HG03520 (cell line): ENCODE data around the gene DCAF8L2.
"Not testable (repeated sequence)": the region's sequence is repeated elsewhere in the genome, so short reads cannot be mapped to it uniquely, and the experiment has no call there.

Source experiments
- ATAC-seq: cut with Tn5 transposase; IDR thresholded peaks from one replicate; pipeline ENCODE4 v1.9.1; 2021; ENCODE audit warnings: mild to moderate bottlenecking, moderate library complexity; ENCODE audit not compliant: unreplicated experiment

DCAF8L2 gene

GRCh38 chrX:27675493-27675892 lies 85.3 kb downstream of the DCAF8L2 start:
- no peak for ATAC-seq

DNA sequence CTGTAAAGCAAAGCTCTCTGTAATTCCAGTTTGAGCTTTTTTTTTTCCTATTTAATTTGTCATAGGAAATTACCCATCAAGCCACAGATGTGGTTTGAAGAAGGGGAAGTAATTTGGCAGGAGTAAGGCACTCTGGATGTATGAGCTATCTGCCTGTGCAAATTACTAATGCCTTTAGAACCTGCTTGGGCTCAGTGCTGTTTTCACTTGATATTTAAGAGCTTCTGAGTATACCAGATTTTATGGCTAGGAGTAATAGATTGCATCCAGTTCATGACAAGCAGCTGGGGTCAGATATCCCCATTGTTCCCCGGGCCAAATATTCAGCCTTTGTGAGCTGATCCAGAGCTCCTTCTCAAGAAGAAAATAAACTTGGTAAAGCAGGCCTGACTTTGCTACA lies 89.1 kb downstream of the DCAF8L2 start:
- no peak for ATAC-seq

GRCh38 chrX:27680726-27681125 lies 90.6 kb downstream of the DCAF8L2 start:
- ATAC-seq: no peak

GRCh38 chrX:27683566-27684208 lies 93.5 kb downstream of the DCAF8L2 start:
- peak; percentile 74 for ATAC-seq

DNA sequence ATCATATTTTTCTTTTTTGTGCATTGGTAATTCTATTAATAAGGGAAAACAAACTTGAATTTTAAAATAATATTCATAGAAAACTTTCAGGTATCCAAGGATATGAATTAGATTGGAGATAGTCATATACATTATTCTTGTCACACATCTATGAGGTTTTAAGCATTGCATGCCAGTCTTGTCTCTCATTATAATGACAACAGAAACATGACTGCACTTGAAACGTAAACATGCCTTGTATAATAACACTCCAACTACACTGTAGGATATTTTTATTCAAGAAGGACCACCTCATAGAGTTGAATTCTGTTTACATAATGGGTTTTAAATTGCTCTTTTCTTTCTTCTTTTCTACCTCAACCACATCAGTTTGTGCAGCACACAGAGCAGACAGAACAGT lies 104.5 kb downstream of the DCAF8L2 start:
- no peak for ATAC-seq

- ATAC-seq: no peak
Observed at GRCh38 chrX:27706526-27706925, 116.4 kb downstream of the DCAF8L2 start.

GRCh38 chrX:27715610-27716009 lies 125.5 kb downstream of the DCAF8L2 start:
- ATAC-seq: no peak

DNA sequence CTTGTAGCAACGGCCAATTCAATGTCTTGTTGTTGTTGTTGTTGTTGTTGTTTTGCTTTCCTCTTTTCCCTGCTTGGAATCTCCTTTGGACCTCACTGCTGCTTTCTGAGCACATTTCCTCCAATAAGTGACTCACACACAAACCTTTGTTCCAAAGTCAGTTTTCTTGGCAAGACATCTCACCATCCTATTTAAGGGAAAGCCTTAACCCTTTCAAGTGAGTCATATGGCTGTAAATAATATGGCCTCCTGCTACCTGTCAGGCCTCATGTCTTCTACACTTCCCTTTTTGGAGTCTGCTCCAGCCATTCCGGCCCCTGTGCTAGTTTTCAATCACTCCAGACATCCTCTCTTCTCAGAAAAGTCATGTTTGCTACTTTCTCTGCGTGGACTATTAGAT lies 138.1 kb downstream of the DCAF8L2 start:
- ATAC-seq: no peak

- ATAC-seq: no peak
Observed at GRCh38 chrX:27731962-27732361, 141.8 kb downstream of the DCAF8L2 start.

GRCh38 chrX:27735914-27736313 lies 145.8 kb downstream of the DCAF8L2 start:
- ATAC-seq: no peak

DNA sequence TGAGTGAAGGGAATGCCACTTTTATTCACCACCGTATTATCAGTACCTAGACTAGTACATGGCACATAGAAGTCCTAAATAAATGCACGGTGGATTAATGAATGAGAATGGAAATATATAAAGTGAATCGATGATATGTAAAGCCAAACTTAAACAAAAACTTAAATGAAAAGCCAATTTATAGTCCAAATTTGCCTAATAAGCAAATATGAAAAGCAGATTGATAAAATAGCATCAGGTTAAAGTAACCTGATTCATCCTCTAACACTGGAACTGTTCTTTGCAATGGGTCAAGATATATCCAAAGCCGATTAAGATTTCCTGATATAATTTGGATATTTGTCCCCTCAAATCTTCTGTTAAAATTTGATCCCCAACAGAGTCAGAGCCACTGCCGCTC lies 150.8 kb downstream of the DCAF8L2 start:
- no peak for ATAC-seq

GRCh38 chrX:27743521-27743920 lies 153.4 kb downstream of the DCAF8L2 start:
- ATAC-seq: not testable (repeated sequence)

GRCh38 chrX:27746516-27746915 lies 156.4 kb downstream of the DCAF8L2 start:
- ATAC-seq: no peak

GRCh38 chrX:27750298-27750697 lies 160.2 kb downstream of the DCAF8L2 start:
- ATAC-seq: not testable (repeated sequence)

DNA sequence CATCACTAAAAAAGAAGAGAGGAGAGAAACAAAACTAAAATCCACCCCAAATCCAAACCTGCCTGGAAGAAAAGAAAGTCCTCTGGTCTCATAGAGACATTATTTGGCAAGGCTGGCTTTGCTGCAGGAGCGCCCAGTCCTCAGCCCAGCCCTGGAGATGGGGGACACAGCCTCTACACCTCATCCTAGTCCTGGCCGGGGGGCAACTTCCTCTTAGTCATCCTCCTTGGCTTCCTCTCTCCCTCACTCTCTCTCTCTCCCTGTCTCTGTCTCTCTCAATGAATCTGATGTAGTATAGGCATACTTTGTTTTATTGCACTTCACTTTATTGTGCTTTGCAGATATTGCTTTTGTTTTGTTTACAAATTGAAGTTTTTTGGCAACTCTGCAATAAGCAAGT lies 161.8 kb downstream of the DCAF8L2 start:
- ATAC-seq: no peak

- no peak for ATAC-seq
Observed at GRCh38 chrX:27765718-27766117, 175.6 kb downstream of the DCAF8L2 start.

- ATAC-seq: no peak
Observed at GRCh38 chrX:27767387-27767786, 177.2 kb downstream of the DCAF8L2 start.

DNA sequence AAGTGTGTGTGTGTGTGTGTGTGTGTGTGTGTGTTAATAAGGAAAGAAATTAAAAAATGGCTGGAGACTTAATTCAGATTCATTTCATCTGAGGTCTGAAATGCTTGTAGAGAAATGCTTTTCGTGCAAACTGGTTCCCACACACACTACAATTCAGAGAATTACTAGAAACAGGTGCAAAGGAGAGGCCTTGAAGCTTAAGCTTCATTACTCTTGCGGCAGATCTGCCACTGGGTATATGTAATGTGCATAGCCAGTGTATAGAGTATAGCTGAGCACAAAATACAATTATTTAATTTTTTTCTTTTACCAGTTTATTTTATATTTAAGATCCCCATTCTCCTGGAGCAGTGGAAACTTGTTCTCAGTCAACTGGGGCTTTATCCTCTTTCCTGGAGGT lies 185.8 kb downstream of the DCAF8L2 start:
- no peak for ATAC-seq

- no peak for ATAC-seq
Observed at GRCh38 chrX:27796640-27797257, 206.6 kb downstream of the DCAF8L2 start.

DNA sequence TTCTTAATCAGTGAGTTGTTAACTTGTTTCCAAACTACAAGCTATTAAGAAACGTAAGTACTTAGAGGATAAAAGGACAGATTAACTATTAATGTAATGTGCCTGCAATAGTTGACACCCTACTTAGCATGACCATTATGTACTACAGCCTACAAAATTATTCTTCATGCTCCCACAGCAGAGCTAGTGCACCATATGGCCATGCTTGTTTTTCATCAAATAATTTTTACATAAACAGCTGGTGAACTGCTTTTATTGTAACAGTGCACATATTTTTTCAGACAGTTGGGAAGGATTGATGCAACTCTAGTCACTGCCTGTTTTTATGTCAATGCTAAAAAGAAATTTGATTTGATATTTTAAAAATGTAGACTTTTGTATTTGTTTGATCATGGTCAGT lies 207.4 kb downstream of the DCAF8L2 start:
- no peak for ATAC-seq
